Lower lobe of right lung (tissue), 2 donors: ENCODE results near the gene CHRND. TPM values are rescaled to one million over a fixed set of nuclear protein-coding genes. Genes with fewer than 3 reads are reported as not detected.
"Not testable (repeated sequence)": the region's sequence is repeated elsewhere in the genome, so short reads cannot be mapped to it uniquely, and the experiment has no call there.

ENCODE experiments used
- ATAC-seq, 2 donors: fragments of 200-7000 bp; cut with Tn5 transposase; one replicate each; pipeline ENCODE4 v1.9.1; 2020 to 2022; ENCODE audit warnings: mild to moderate bottlenecking in 2 of 2, moderate library complexity in 2 of 2
- DNase-seq: peaks from one replicate; pipeline ENCODE4 v3.0.0-alpha.2; 2020
- H3K27ac ChIP-seq: fragments of 200-600 bp; one replicate; pipeline ENCODE4 v1.8.0; 2022
- H3K27me3 ChIP-seq: fragments of 200-600 bp; one replicate; pipeline ENCODE4 v1.8.0; 2022; ENCODE audit warnings: low read depth
- H3K36me3 ChIP-seq: fragments of 200-600 bp; one replicate; pipeline ENCODE4 v1.8.0; 2022; ENCODE audit warnings: mild to moderate bottlenecking
- H3K4me1 ChIP-seq: fragments of 200-600 bp; one replicate; pipeline ENCODE4 v1.8.0; 2022
- H3K4me3 ChIP-seq: fragments of 200-600 bp; one replicate; pipeline ENCODE4 v1.8.0; 2022; ENCODE audit warnings: mild to moderate bottlenecking
- H3K9me3 ChIP-seq: fragments of 200-600 bp; one replicate; pipeline ENCODE4 v1.8.0; 2022
- intact Hi-C: fragments of 100-400 bp; cut with DNase I; formaldehyde crosslinking; loops from one replicate; pipeline ENCODE4 v1.11.0; 2022
- total RNA-seq: library from RNA; stranded (reverse); fragmentation: NEBNext Ultra II Directional; extraction: Animal tissue kit (Norgen Biotek cat#: 25700); gene quantifications from one replicate; pipeline ENCODE4 v1.2.1, GENCODE V29; 2021
- TF ChIP-seq, protein P1 (sequence below): fragments of 200-600 bp; IDR thresholded peaks from one replicate; pipeline ENCODE4 v1.8.0; 2022; ENCODE audit warnings: antibody characterized with exemption, mild to moderate bottlenecking
- donor health status: DM: no; HTN: yes; CAD: no; lungs with severe emphysema.

Gene CHRND
- total RNA-seq, 1 donor from 2014 or later = not detected

DNA sequence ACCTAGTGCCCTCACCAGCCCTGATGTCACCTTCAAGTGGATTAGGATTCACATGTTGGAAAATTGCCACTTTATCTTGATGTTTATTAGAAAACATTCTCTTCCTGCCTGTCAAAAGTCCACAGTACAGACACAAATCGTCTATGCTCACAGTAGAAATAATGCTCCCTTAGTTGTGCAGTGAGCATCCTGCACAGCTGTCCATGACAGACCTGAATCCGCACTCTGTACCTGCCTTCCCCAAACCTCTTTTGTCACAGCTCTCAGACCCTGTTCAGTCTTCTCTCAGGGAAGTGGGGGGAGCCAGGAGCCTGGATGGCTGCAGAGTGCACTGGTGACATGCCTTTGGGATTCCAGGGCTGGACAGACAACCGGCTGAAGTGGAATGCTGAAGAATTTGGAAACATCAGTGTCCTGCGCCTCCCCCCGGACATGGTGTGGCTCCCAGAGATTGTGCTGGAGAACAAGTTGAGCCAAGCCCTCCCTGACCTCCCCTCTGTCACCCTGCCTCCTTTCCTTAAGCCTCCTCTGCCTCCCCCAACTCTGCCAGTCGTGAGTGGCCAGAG lies 2.0 kb downstream of the CHRND start:
- TF ChIP-seq, protein P1, sequence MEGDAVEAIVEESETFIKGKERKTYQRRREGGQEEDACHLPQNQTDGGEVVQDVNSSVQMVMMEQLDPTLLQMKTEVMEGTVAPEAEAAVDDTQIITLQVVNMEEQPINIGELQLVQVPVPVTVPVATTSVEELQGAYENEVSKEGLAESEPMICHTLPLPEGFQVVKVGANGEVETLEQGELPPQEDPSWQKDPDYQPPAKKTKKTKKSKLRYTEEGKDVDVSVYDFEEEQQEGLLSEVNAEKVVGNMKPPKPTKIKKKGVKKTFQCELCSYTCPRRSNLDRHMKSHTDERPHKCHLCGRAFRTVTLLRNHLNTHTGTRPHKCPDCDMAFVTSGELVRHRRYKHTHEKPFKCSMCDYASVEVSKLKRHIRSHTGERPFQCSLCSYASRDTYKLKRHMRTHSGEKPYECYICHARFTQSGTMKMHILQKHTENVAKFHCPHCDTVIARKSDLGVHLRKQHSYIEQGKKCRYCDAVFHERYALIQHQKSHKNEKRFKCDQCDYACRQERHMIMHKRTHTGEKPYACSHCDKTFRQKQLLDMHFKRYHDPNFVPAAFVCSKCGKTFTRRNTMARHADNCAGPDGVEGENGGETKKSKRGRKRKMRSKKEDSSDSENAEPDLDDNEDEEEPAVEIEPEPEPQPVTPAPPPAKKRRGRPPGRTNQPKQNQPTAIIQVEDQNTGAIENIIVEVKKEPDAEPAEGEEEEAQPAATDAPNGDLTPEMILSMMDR = no peak
- DNase-seq = no peak

DNA sequence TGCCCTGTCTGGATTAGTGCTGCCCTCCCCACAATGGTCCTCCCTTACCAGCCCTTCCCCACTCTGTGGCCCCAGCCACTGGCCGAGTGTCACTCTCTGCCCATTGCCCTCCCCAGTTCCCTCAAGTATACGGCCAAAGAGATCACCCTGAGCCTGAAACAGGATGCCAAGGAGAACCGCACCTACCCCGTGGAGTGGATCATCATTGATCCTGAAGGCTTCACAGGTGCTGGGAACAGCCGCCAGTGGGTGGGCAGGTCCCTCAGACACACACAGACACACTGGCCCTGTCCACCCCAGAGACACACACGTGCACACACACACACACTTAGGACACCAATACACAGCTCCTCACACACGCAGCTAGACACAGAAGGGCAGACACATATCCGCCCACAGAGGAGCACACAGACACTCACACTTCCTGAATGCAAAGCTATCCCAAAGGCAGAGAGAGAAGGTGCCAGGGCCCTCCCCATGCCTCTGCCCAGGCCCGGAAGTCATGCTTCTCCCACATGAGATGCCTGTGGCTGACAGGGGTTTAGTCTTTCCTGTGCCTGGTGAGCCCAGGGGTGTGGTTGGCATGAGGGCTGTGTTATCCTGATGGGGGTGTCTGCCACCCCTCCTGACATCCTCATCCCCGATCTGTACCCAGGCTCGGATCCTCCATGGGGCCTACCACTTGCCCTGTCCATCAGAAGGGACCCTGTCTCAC lies 2.9 kb downstream of the CHRND start:
- peak; percentile 38 for DNase-seq
- H3K27ac ChIP-seq = no peak overlapping the region
- H3K36me3 ChIP-seq = no peaks in the 10 kb centered on the region
- TF ChIP-seq, protein P1 = no peak
- no peak overlapping the region for H3K4me3 ChIP-seq
- H3K9me3 ChIP-seq = no peaks in the 10 kb centered on the region
- peak in 1 of 2 donors; percentile 18 for ATAC-seq
- peaks cover 5% of the 10 kb centered on the region for H3K4me1 ChIP-seq
- intact Hi-C loops = no loop called here
- peaks cover 44% of the 10 kb centered on the region for H3K27me3 ChIP-seq

More for the DNA sequence above, 2.0 kb downstream of the CHRND start:
- Histone ChIP-seq H3K4me3 (no peak overlapping the region), H3K27me3 (peaks cover 54% of the 10 kb centered on the region), H3K9me3 (no peaks in the 10 kb centered on the region), H3K4me1 (peaks cover 12% of the 10 kb centered on the region), H3K36me3 (no peaks in the 10 kb centered on the region), H3K27ac (no peak overlapping the region)
- no peak for ATAC-seq
- intact Hi-C loops = no loop called here

DNA sequence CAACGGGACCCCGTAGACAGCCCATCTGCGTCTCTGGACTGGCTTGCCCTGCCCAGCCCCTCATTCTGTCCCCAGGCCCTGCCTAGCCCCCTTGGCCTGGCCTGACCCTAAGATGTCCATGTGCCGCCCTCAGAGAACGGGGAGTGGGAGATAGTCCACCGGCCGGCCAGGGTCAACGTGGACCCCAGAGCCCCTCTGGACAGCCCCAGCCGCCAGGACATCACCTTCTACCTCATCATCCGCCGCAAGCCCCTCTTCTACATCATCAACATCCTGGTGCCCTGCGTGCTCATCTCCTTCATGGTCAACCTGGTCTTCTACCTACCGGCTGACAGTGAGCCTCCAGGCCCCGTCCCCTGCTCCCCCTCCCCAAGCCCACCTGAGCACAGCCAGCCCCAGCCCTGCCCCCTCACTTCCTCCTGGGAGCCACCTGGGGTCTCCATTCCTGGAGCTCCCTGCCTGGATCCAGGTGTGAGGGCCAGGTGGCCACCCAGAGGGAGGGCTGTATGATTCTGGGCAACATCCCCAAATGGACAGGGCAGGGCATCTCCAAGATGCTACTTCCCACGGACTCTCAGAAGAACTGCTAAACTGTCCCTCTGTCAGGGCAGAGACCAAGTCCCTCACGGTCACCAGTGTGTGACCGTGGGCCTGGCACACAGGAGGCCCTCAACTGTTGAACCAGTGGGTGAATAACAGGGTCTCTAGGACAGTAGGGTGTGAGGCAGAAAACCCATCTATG lies 4.0 kb downstream of the CHRND start:
- peak; percentile 39 for DNase-seq

DNA sequence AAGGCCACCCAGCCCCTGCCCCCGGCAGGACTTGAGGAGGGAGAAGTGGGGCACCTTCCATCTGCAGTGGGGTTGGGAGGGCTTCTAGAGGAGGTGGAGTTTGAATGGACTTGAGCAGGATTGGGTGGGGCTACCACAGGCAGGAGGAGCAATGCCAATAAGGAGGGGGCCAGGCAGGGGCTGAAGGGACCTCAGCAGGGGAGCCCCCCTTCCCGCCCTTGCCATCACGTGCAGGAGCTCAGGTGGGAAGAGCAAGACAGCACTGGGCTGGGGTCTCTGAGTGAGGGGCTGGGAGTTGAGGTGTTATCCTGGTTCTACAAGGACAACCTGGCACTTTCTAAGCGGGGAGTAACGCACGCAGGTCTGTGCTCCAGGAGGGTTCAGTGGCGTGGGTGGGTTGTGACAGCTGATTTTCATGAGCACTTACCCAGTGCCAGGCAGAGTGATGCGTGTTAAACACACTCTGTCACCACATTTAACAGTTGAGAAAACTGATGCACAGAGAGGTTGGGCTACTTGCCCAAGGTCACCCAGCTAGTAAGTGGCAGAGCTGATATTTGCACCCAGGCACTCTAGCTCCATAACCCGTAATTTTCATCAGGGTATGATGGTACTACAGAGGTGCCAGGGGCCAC lies 4.8 kb downstream of the CHRND start:
- Histone ChIP-seq H3K27ac (no peak overlapping the region), H3K4me1 (no peaks in the 10 kb centered on the region), H3K27me3 (peaks cover 27% of the 10 kb centered on the region), H3K36me3 (no peaks in the 10 kb centered on the region), H3K4me3 (no peak overlapping the region), H3K9me3 (no peaks in the 10 kb centered on the region)
- ATAC-seq = no peak
- peak; percentile 32 for DNase-seq
- TF ChIP-seq, protein P1 = no peak
- intact Hi-C loops = no loop called here

More for the DNA sequence above, 4.0 kb downstream of the CHRND start:
- Histone ChIP-seq H3K36me3 (no peaks in the 10 kb centered on the region), H3K27ac (no peak overlapping the region), H3K9me3 (no peaks in the 10 kb centered on the region), H3K27me3 (peaks cover 35% of the 10 kb centered on the region), H3K4me1 (no peaks in the 10 kb centered on the region), H3K4me3 (no peak overlapping the region)
- TF ChIP-seq, protein P1 = no peak
- intact Hi-C loops = no loop called here
- ATAC-seq = no peak

DNA sequence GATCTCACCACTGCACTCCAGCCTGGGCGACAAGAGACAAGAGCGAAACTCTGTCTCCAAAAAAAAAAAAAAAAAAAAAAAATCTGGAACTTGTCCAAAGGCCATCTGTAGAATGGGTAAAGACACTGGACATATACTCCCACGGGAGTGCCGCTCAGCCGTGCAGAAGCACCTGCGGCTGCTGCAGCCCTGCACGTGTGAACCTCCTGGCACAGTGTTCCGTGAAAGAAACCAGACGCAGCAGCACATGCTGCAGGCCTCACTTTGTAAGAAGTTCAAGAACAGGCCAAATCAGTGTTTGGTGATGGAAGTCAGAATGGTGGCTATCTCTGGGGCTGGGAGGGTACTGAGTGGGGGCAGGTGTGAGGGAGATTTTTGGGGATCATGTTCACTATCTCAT lies 6.5 kb downstream of the CHRND start:
- peak; percentile 24 for DNase-seq
- no peaks in the 10 kb centered on the region for H3K4me1 ChIP-seq

DNA sequence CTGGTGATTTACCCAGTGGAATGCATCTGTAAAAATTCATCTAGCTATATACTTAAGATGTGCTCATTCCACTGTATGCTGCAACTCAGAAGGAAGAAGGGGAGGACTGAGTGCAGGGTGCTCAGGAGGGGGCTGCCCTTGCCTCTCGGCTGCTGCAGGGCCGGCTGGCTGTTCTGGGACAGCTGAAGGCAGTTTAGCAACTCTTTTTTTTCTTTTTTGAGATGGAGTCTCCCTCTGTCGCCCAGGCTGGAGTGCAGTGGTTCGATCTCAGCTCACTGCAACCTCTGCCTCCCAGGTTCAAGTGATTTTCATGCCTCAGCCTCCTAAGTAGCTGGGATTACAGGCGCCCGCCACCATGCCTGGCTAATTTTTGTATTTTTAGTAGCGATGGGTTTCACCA lies 6.9 kb downstream of the CHRND start:
- H3K27ac ChIP-seq, ATAC-seq, H3K4me1 ChIP-seq, H3K9me3 ChIP-seq, intact Hi-C loops, H3K4me3 ChIP-seq, H3K36me3 ChIP-seq: not testable (repeated sequence)
- peaks cover 11% of the 10 kb centered on the region for H3K27me3 ChIP-seq
- peak; percentile 35 for DNase-seq

More for the DNA sequence above, 6.5 kb downstream of the CHRND start:
- TF ChIP-seq, protein P1 = no peak
- intact Hi-C loops = no loop called here
- H3K36me3 ChIP-seq = no peaks in the 10 kb centered on the region
- H3K9me3 ChIP-seq = no peaks in the 10 kb centered on the region
- peaks cover 15% of the 10 kb centered on the region for H3K27me3 ChIP-seq
- H3K4me3 ChIP-seq = no peak overlapping the region
- no peak for ATAC-seq
- H3K27ac ChIP-seq = no peak overlapping the region
